ENCODE measurements around the gene UQCRH. TPM values are rescaled to one million over a fixed set of nuclear protein-coding genes. Genes with fewer than 3 reads are reported as not detected.

UQCRH gene
- 1,085 TPM for total RNA-seq
- long read RNA-seq, transcript UQCRH-202 (2 exons, 621 nt) = minor isoform, 24 of 418 reads
- long read RNA-seq, transcript UQCRH-205 (5 exons, 674 nt) = minor isoform, 20 of 418 reads
- long read RNA-seq, transcript UQCRH-201 (4 exons, 604 nt) = major isoform, 356 of 418 reads
- long read RNA-seq, partial matches to known transcripts = 3 of 418 reads
- long read RNA-seq, other reads (novel, unspliced or antisense) = 15 of 418 reads

- Histone ChIP-seq H3K27ac (replicated peaks) (peak within 1 kb of the TSS; percentile 98), H3K36me3 (peaks cover 16% of the 10 kb centered on the region)
- intact Hi-C loops (cut with micrococcal nuclease) = no loop called here
Observed at GRCh38 chr1:46303038-46303871, at the start of gene UQCRH, which contains the start of gene LRRC41. Gene UQCRH, plus strand, starts transcription at chr1:46303698. Its CDS starts 69 bp downstream, at chr1:46303767. Gene LRRC41, minus strand, starts transcription at chr1:46303616. Its CDS starts 294 bp downstream, at chr1:46303322.

DNA sequence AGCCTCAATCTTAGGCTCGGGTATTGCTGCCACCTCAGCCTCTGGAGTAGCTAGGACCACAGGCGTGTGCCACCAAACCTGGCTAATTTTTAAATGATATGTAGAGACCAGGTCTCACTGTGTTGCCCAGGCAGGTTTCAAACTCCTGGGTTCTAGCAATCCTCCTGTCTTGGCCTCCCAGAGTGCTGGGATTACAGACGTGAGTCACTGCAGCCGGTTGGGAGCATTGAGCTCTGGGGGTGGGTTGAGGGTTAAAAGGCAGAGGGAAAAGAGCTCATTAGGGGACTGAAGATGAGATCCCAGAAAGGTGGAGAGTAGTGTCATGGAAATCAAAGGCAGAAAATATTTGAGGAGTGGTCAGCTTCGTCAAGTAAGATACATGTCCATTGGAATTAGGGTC lies 48.8 kb upstream of the UQCRH start:
- no peak overlapping the region for H3K4me3 ChIP-seq
- H3K36me3 ChIP-seq = no peaks in the 10 kb centered on the region
- H3K4me1 ChIP-seq = no peaks in the 10 kb centered on the region
- H3K9me3 ChIP-seq (replicated peaks) = no peaks in the 10 kb centered on the region
- H3K27ac ChIP-seq (replicated peaks) = no peak overlapping the region
- intact Hi-C loops (cut with micrococcal nuclease) = no loop called here
- TF ChIP-seq, protein P1, sequence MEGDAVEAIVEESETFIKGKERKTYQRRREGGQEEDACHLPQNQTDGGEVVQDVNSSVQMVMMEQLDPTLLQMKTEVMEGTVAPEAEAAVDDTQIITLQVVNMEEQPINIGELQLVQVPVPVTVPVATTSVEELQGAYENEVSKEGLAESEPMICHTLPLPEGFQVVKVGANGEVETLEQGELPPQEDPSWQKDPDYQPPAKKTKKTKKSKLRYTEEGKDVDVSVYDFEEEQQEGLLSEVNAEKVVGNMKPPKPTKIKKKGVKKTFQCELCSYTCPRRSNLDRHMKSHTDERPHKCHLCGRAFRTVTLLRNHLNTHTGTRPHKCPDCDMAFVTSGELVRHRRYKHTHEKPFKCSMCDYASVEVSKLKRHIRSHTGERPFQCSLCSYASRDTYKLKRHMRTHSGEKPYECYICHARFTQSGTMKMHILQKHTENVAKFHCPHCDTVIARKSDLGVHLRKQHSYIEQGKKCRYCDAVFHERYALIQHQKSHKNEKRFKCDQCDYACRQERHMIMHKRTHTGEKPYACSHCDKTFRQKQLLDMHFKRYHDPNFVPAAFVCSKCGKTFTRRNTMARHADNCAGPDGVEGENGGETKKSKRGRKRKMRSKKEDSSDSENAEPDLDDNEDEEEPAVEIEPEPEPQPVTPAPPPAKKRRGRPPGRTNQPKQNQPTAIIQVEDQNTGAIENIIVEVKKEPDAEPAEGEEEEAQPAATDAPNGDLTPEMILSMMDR (IDR thresholded peaks at IDR 0.05; ENCODE audit: borderline replicate concordance) = no peak
- no peak for DNase-seq
- H3K27me3 ChIP-seq (ENCODE audit: low read depth) = no peaks in the 10 kb centered on the region

More at GRCh38 chr1:46303038-46303871, at the start of gene UQCRH, which contains the start of gene LRRC41:
- H3K9me3 ChIP-seq (replicated peaks) = no peaks in the 10 kb centered on the region
- DNase-seq = peak; percentile 95
- TF ChIP-seq, protein P1 (IDR thresholded peaks at IDR 0.05; ENCODE audit: borderline replicate concordance) = no peak
- H3K27me3 ChIP-seq (ENCODE audit: low read depth) = no peaks in the 10 kb centered on the region
- peak within 1 kb of the TSS; percentile 99 for H3K4me3 ChIP-seq
- H3K4me1 ChIP-seq = peaks cover 92% of the 10 kb centered on the region

GRCh38 chr1:46256523-46256922 lies 47.0 kb upstream of the UQCRH start:
- TF ChIP-seq, protein P1 (IDR thresholded peaks at IDR 0.05; ENCODE audit: borderline replicate concordance) = no peak

GRCh38 chr1:46262508-46262907 lies 41.0 kb upstream of the UQCRH start:
- no peak for DNase-seq

More at GRCh38 chr1:46256523-46256922, 47.0 kb upstream of the UQCRH start:
- no peaks in the 10 kb centered on the region for H3K4me1 ChIP-seq
- DNase-seq = no peak
- no peaks in the 10 kb centered on the region for H3K36me3 ChIP-seq
- no peaks in the 10 kb centered on the region for H3K9me3 ChIP-seq (replicated peaks)
- intact Hi-C loops (cut with micrococcal nuclease) = no loop called here
- no peak overlapping the region for H3K4me3 ChIP-seq
- no peak overlapping the region for H3K27ac ChIP-seq (replicated peaks)
- H3K27me3 ChIP-seq (ENCODE audit: low read depth) = no peaks in the 10 kb centered on the region

DNA sequence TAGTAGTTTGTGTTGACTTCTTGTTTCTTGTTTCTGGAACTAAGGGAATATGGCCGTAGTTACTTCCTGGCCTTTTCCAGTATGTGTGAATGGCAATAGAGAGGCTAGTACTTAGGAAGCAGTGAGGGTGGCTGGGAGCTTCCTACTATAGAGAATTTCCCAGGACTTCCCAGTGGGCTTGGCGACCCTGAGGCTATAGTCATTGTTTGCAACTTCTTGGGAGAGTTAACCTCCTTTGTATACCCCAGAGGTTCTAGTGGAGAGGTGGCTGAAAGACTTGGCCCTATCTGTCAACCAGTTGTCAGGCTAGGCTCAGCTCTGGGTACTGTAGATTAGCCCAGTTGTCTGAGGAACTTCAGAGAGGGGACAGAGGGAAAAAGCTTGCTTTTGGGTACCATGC lies 40.4 kb upstream of the UQCRH start:
- Histone ChIP-seq H3K4me3 (no peak overlapping the region), H3K27me3 (ENCODE audit: low read depth) (no peaks in the 10 kb centered on the region), H3K4me1 (no peaks in the 10 kb centered on the region), H3K36me3 (no peaks in the 10 kb centered on the region), H3K27ac (replicated peaks) (no peak overlapping the region), H3K9me3 (replicated peaks) (no peaks in the 10 kb centered on the region)
- DNase-seq = no peak
- intact Hi-C loops (cut with micrococcal nuclease) = no loop called here
- TF ChIP-seq, protein P1 (IDR thresholded peaks at IDR 0.05; ENCODE audit: borderline replicate concordance) = no peak

More at GRCh38 chr1:46262508-46262907, 41.0 kb upstream of the UQCRH start:
- no peaks in the 10 kb centered on the region for H3K9me3 ChIP-seq (replicated peaks)
- no peaks in the 10 kb centered on the region for H3K27me3 ChIP-seq (ENCODE audit: low read depth)
- H3K36me3 ChIP-seq = no peaks in the 10 kb centered on the region
- TF ChIP-seq, protein P1 (IDR thresholded peaks at IDR 0.05; ENCODE audit: borderline replicate concordance) = no peak
- H3K4me3 ChIP-seq = no peak overlapping the region
- intact Hi-C loops (cut with micrococcal nuclease) = no loop called here
- no peak overlapping the region for H3K27ac ChIP-seq (replicated peaks)
- no peaks in the 10 kb centered on the region for H3K4me1 ChIP-seq

Data from left ventricle myocardium inferior (tissue), 1 donor.